Effector memory CD4-positive, alpha-beta T cell (primary cell): Measurements from ENCODE around the gene VPS13A.
"Not testable (repeated sequence)": the region's sequence is repeated elsewhere in the genome, so short reads cannot be mapped to it uniquely, and the experiment has no call there.

Experiments
- DNase-seq, 3 donors: peaks; one replicate each; pipeline ENCODE4 v3.0.0-alpha.2; 2020
- H3K27ac ChIP-seq: 2 replicates; pipeline ENCODE4 v1.7.0; 2013; ENCODE audit warnings: mild to moderate bottlenecking, low read length, moderate library complexity; ENCODE audit not compliant: insufficient read depth, poor library complexity, severe bottlenecking
- H3K27me3 ChIP-seq: replicated peaks from 2 replicates; pipeline ENCODE4 v1.7.0; 2013; ENCODE audit warnings: mild to moderate bottlenecking, low read length; ENCODE audit not compliant: insufficient read depth, control insufficient read depth, poor library complexity, severe bottlenecking
- H3K36me3 ChIP-seq: 2 replicates; pipeline ENCODE4 v1.7.0; 2013; ENCODE audit warnings: mild to moderate bottlenecking, low read length, moderate library complexity; ENCODE audit not compliant: control insufficient read depth, insufficient read depth
- H3K4me1 ChIP-seq: 2 replicates; pipeline ENCODE4 v1.7.0; 2013; ENCODE audit warnings: low read length, mild to moderate bottlenecking; ENCODE audit not compliant: control insufficient read depth, insufficient read depth, poor library complexity, severe bottlenecking
- H3K4me3 ChIP-seq: 2 replicates; pipeline ENCODE4 v1.7.0; 2013; ENCODE audit warnings: low read length, low read depth, mild to moderate bottlenecking; ENCODE audit not compliant: insufficient read depth, poor library complexity, severe bottlenecking
- H3K9me3 ChIP-seq: 2 replicates; pipeline ENCODE4 v1.7.0; 2013; ENCODE audit warnings: mild to moderate bottlenecking, low read length, moderate library complexity; ENCODE audit not compliant: control insufficient read depth

Gene VPS13A

GRCh38 chr9:77402286-77402685 lies 225.0 kb downstream of the VPS13A start:
- DNase-seq: no peak
- no peaks in the 10 kb centered on the region for H3K27me3 ChIP-seq
- H3K4me3 ChIP-seq: no peak overlapping the region
- H3K36me3 ChIP-seq: no peaks in the 10 kb centered on the region
- no peaks in the 10 kb centered on the region for H3K9me3 ChIP-seq
- H3K4me1 ChIP-seq: no peaks in the 10 kb centered on the region
- no peak overlapping the region for H3K27ac ChIP-seq

DNA sequence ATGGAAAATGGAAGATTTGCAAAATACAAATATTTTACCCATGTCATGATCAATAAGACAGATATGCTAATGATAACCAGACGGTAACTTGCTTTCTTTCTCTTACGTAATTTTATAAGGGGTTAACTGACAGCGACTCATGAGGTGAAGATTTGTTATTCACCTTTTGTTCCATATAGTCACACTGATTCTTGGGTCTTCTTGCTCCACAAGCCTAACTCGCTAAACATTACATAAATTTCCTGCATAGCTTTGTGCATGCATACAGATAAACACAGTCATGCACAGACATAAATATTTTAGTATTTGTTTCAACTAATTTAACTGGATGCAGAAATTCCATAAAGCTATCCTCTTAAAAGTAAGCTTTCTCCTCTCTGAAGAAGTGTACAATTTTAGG lies 225.9 kb downstream of the VPS13A start:
- H3K36me3 ChIP-seq: no peaks in the 10 kb centered on the region
- no peaks in the 10 kb centered on the region for H3K27me3 ChIP-seq
- no peak for DNase-seq
- no peak overlapping the region for H3K4me3 ChIP-seq
- H3K4me1 ChIP-seq: no peaks in the 10 kb centered on the region
- no peak overlapping the region for H3K27ac ChIP-seq
- H3K9me3 ChIP-seq: no peaks in the 10 kb centered on the region

DNA sequence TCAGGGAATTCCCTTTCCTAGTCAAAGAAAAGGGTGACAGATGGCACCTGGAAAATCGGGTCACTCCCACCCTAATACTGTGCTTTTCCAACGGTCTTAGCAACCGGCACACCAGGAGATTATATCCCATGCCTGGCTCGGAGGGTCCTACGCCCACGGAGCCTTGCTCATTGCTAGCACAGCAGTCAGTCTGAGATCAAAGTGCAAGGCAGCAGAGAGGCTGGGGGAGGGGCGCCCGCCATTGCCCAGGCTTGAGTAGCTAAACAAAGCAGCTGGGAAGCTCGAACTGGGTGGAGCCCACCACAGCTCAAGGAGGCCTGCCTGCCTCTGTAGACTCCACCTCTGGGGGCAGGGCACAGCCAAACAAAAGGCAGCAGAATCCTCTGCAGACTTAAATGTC lies 231.2 kb downstream of the VPS13A start:
- H3K9me3 ChIP-seq, H3K27me3 ChIP-seq, H3K4me1 ChIP-seq, H3K4me3 ChIP-seq, H3K27ac ChIP-seq, H3K36me3 ChIP-seq, DNase-seq: not testable (repeated sequence)

DNA sequence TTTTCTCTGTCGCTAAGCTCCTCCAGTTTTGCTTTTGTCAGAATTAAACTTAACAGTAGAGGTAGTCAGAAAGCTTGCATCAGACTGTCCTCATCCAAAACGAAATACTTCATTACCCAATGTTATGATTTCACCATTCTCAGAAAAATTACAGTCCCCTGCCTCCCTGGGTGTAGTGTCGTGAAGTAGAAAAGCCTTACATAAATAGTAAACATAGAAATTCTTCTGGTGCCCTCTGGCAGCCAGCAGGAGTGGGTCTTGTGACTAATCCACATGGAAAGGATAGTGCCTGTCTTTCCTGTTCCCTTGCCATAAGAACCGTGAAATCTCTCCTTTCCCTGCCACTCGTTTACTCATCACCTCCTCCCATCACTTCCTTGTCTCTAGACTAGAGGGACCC lies 240.2 kb downstream of the VPS13A start:
- no peaks in the 10 kb centered on the region for H3K9me3 ChIP-seq
- no peaks in the 10 kb centered on the region for H3K4me1 ChIP-seq
- H3K4me3 ChIP-seq: no peak overlapping the region
- H3K27me3 ChIP-seq: no peaks in the 10 kb centered on the region
- no peak overlapping the region for H3K27ac ChIP-seq
- DNase-seq: no peak
- no peaks in the 10 kb centered on the region for H3K36me3 ChIP-seq

DNA sequence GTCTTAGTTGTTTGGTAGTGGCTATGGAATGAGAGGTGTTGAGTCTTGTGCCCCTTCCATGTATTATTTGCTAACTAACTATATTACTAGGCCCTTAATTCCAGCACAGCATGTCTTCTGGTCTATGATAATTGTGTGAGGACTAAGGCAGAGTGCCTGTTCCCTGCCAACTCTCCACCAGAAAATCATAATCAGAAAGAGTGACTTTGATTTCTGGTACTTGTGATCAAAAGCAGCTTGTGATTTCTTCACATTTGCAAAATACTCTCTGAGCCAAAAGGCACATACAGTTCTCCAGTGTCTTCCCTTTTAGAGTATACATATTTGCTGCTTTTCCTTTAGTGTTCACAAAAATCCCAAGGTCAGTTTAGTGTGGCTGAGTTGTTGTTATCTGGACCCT lies 240.9 kb downstream of the VPS13A start:
- DNase-seq: no peak
- Histone ChIP-seq H3K27me3 (no peaks in the 10 kb centered on the region), H3K27ac (no peak overlapping the region), H3K36me3 (no peaks in the 10 kb centered on the region), H3K4me3 (no peak overlapping the region), H3K4me1 (no peaks in the 10 kb centered on the region), H3K9me3 (no peaks in the 10 kb centered on the region)

DNA sequence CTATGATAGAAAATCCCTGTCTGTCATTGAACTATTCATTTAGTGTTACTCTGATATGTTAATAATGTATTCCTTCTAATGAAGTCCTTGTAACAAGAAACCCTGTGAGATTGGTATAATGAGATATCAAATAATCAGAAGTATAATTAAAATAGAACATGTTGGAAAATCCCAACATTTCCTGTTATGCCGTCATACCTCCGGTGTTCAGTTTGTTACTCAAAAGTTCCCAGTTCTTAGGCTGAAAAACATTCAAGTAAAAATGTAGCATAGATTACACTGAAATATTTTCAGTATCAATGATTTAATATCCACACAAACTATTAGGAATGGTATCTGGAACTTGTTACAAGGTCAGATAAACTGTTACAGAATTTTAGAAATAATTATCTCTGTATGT lies 243.3 kb downstream of the VPS13A start:
- Histone ChIP-seq H3K27me3 (no peaks in the 10 kb centered on the region), H3K4me3 (no peak overlapping the region), H3K27ac (no peak overlapping the region), H3K4me1 (no peaks in the 10 kb centered on the region), H3K9me3 (no peaks in the 10 kb centered on the region), H3K36me3 (no peaks in the 10 kb centered on the region)
- no peak for DNase-seq

- no peak for DNase-seq
- Histone ChIP-seq H3K4me3 (no peak overlapping the region), H3K4me1 (no peaks in the 10 kb centered on the region), H3K27me3 (no peaks in the 10 kb centered on the region), H3K27ac (no peak overlapping the region), H3K9me3 (no peaks in the 10 kb centered on the region), H3K36me3 (no peaks in the 10 kb centered on the region)
Measured at GRCh38 chr9:77421506-77422265, 244.4 kb downstream of the VPS13A start.

DNA sequence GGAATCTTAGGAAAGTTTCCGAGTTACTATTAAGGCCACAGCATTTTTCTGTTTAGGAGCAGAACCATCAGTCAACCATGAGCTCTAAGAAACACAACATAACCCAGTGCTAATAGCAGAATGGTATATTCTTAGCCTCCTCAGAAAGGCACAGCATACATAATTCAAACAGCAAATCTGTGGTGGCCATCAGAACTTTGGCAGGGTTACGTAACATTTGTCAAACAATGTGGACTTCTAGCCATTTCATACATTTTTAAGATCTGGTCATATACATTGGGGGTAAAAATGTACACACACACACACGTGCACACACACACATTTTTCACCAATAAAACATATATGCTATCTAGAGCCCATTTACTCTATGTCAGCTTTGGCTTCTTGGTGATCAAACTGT lies 245.6 kb downstream of the VPS13A start:
- H3K27me3 ChIP-seq: no peaks in the 10 kb centered on the region
- H3K36me3 ChIP-seq: no peaks in the 10 kb centered on the region
- DNase-seq: no peak
- no peak overlapping the region for H3K4me3 ChIP-seq
- no peak overlapping the region for H3K27ac ChIP-seq
- no peaks in the 10 kb centered on the region for H3K9me3 ChIP-seq
- no peaks in the 10 kb centered on the region for H3K4me1 ChIP-seq

DNA sequence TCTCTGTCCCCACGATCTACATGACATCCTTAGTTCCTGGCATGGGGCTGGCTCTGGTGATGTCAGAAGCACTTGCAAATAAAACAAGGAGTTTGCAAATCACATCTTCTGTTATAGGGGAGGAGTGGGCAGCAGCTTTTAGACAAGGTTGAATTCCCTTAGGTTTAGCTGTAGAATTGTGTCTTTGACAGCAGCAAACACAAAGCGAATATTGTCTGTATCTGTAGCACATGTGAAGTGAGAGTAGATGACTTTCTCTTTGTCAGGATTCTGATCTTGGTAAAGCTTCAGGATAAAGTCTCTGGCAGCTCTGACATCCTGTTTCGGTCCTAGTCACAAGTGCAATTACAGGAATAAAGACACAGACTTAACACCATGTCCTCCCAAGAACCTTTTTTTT lies 246.5 kb downstream of the VPS13A start:
- H3K27me3 ChIP-seq: no peaks in the 10 kb centered on the region
- no peak overlapping the region for H3K4me3 ChIP-seq
- DNase-seq: no peak

GRCh38 chr9:77424993-77425392 lies 247.7 kb downstream of the VPS13A start:
- no peaks in the 10 kb centered on the region for H3K36me3 ChIP-seq
- no peaks in the 10 kb centered on the region for H3K27me3 ChIP-seq
- no peak overlapping the region for H3K27ac ChIP-seq
- no peak overlapping the region for H3K4me3 ChIP-seq
- no peaks in the 10 kb centered on the region for H3K9me3 ChIP-seq
- H3K4me1 ChIP-seq: no peaks in the 10 kb centered on the region
- DNase-seq: no peak

More for the DNA sequence above, 246.5 kb downstream of the VPS13A start:
- H3K4me1 ChIP-seq: no peaks in the 10 kb centered on the region
- no peaks in the 10 kb centered on the region for H3K9me3 ChIP-seq
- no peak overlapping the region for H3K27ac ChIP-seq
- H3K36me3 ChIP-seq: no peaks in the 10 kb centered on the region
